Colon (tissue), 2 donors: ENCODE data around the gene TEAD2.
"Not testable (repeated sequence)": the region's sequence is repeated elsewhere in the genome, so short reads cannot be mapped to it uniquely, and the experiment has no call there.

Source experiments
- FAIRE-seq: peaks from 2 replicates; lab custom pipeline; 2012; peaks lifted over from hg19 to GRCh38; lab: Jason Lieb, UNC
- donor health status: control.
- donor health status: control.

The TEAD2 gene

GRCh38 chr19:49347191-49347590, 15.0 kb downstream of the TEAD2 start:
- FAIRE-seq = no peak

GRCh38 chr19:49344505-49345423, 17.5 kb downstream of the TEAD2 start:
- no peak for FAIRE-seq

- FAIRE-seq = no peak
Measured at GRCh38 chr19:49343123-49343522, 19.1 kb downstream of the TEAD2 start.

GRCh38 chr19:49342291-49342721, 19.9 kb downstream of the TEAD2 start:
- FAIRE-seq = no peak

GRCh38 chr19:49340865-49341718, 21.1 kb downstream of the TEAD2 start:
- no peak for FAIRE-seq

GRCh38 chr19:49340069-49340864, 21.9 kb downstream of the TEAD2 start:
- FAIRE-seq = no peak

- FAIRE-seq = no peak
Measured at GRCh38 chr19:49339301-49340068, 22.7 kb downstream of the TEAD2 start.

GRCh38 chr19:49338691-49339300, 23.4 kb downstream of the TEAD2 start:
- FAIRE-seq = no peak

- FAIRE-seq = no peak
Measured at GRCh38 chr19:49338023-49338677, 24.1 kb downstream of the TEAD2 start.

GRCh38 chr19:49337267-49338022, 24.8 kb downstream of the TEAD2 start:
- FAIRE-seq = no peak

- FAIRE-seq = no peak
Measured at GRCh38 chr19:49336482-49337266, 25.5 kb downstream of the TEAD2 start.

GRCh38 chr19:49335784-49336481, 26.3 kb downstream of the TEAD2 start:
- no peak for FAIRE-seq

GRCh38 chr19:49335071-49335783, 27.0 kb downstream of the TEAD2 start, which contains the start of gene CD37:
TSS of gene CD37 (plus strand) at chr19:49335406. CDS start at chr19:49335541, 135 bp downstream.
- FAIRE-seq = no peak

GRCh38 chr19:49333811-49334288, 28.4 kb downstream of the TEAD2 start:
- no peak for FAIRE-seq

- no peak for FAIRE-seq
Measured at GRCh38 chr19:49333418-49333805, 28.8 kb downstream of the TEAD2 start.

- FAIRE-seq = not testable (repeated sequence)
Measured at GRCh38 chr19:49332691-49333417, 29.4 kb downstream of the TEAD2 start.
